HG02642 (cell line): ENCODE results near the gene CCDC188.
A peak's percentile ranks its signal among the peaks of the same experiment; 100 is the strongest.

Experiments used
- ATAC-seq: cut with Tn5 transposase; IDR thresholded peaks from one replicate; pipeline ENCODE4 v1.9.1; 2021; ENCODE audit warnings: mild to moderate bottlenecking; ENCODE audit not compliant: unreplicated experiment, poor library complexity

CCDC188 gene

GRCh38 chr22:20137671-20138416 is 13.0 kb downstream of the CCDC188 start:
- ATAC-seq = no peak

- no peak for ATAC-seq
Observed at GRCh38 chr22:20137113-20137512, 13.7 kb downstream of the CCDC188 start.

DNA sequence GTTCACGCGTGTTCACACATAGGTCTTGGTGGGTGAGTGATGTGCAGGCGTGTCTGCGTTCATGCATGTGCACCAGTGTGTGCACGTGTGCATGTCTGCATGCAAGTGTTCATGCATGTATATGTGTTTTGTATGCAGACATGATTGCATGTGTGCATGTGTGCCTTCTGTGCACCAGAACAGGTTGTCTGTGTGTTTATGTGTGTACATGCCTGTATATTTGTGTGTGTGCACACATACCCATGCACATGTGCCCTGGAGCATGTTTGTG is 14.3 kb downstream of the CCDC188 start:
- no peak for ATAC-seq

DNA sequence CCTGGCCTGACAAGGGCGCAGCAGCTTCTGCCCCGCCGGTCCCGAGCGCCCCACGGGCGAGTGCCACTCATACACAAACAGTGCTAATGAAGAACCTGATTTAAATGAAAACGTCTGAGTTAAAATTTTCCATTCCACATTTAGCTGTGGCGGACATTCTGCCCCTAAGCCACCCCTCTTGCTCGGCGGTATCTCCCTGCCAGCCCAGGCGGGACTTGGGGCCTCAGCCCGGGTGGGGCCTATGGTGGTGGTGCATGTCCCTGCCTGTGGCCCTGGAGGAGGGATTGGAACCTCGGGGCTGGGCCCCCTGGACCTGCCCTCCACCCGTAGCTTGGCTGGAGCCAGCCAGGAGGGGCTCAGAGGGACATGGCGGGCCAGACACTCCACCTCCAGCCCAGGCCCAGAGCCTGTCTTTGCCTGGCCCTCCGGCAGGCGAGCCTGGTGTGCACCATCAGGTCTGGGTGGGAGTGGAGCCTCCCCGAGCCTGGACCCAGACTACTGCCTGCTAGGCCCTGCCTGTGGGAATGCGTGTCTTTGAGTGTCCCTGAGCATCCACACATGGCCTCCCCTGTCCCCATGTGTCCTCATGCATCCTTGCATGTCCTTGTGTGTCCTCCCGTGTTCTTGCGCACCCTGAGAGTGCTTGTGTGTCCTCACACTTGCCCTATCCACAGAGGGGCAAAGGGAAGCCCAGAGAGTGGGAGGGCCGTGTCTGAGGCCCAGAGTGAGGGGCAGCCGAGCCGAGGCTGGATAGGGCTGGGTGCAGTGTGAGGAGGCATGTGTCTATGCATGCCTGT is 14.9 kb downstream of the CCDC188 start:
- ATAC-seq = no peak

DNA sequence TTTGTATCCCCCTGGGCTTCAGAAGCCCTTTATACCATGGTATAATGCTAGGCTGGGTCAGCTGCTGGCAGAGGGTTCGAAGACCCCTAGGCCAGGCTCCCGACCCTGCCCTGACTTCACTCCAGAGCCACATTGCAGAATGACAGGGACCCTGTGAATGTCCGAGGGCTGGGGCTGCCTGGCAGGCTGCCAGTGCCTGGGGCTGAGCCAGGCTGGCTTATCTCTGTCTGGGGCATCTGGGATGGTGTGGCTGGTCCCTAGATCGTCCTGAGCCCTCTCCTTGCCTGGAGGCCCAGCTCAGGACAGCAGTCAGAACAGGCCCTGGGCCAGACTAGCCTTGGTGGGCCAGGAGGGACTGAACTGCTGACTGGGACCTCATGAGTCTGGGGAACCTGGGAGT is 15.6 kb downstream of the CCDC188 start:
- no peak for ATAC-seq

DNA sequence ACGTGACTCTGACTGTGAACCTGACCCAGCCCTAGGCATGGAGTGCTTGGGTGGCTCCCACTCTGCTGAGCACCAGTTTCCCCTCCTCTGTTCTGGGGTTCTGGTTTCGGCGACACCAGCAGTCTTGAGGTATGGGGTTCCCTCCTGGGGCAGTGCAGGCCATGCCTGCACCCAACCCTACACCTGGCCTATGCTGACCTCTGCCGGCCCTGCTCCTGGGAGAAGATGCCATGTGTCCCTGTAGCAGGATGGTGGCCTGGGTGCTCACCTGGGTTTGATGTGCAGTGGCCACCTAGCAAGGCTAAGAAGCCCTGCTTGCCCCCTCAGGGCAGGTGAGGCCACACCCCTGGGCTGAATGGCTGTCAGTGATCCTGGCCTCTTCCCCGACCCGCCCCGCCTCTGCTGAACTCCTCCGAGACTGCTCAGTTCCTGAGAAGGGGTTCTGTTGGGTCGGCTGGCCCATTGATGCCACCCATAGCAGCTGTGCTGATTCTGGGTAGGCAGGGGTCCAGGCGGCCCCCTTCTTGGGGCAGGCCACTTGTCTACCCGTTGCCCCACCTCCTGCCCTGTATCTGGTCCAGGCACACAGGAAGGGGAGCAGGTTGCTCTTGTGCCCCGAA is 16.8 kb downstream of the CCDC188 start:
- ATAC-seq = no peak

DNA sequence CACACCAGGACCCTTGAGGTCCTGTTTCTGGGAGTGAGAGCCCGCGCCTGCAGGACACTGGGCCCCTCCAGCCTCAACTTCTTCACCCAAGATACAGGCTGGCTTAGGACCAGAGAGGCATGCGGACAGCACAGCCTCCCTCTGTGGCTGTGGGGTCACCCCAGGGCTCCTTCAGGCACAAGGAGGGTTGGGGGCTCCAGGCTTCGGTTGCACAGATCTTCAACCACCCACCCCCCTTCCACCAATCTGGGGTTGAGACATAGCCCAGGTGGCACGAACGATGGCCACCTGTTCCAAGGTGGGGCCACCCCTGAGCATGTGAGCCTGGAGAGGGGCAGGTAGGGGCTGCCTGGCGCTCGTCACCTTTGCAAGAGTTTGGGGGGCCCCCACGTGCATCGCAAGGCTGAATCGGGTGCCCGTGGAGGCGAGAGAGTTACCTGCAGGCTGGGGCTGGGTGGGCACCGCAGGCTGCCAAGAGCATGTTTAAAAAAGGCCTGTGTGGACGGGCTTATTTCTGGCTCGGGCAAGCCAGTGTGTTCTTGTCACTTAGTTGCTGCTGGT is 18.1 kb downstream of the CCDC188 start:
- ATAC-seq = no peak

DNA sequence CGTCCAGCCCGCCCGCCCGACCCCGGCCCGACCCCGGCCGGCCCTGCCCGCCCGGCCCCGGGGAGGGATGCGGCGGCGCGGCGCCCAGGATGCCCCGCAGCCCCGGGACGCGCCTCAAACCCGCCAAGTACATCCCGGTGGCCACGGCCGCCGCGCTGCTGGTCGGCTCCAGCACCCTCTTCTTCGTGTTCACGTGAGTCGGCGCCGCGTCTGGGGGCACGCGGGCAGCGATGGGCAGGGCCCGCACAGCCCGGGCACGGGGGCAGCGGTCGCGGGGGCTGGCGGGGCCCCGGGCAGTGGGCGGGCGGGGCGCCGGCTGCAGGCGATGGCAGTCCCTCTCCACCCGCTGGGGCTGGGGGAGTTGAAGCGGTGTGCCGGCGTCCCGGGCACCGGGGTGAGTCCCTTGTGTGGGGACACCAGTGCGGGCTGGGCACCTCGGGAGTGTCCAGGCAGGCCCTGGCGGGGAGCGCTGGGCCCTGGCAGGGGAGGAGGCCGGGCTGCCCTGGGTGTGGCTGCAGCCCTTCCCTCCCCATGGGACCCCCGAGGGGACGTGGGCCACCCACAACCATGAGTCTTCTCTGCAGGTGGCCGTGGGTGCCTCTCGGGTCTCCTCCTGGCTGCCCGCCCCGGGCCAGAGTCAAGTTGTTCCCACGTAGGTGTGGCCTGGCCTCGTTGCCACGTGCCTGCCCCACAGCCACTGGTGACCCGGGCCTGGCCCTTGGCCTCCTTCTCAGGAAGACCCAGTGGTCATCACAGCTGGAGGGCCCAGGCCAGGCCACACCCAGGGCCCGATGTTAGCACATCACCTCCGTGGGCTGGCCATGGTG is 18.8 kb downstream of the CCDC188 start:
- peak; percentile 4 for ATAC-seq

- ATAC-seq = peak; percentile 47
Observed at GRCh38 chr22:20131597-20131858, 19.3 kb downstream of the CCDC188 start, which contains the start of gene ZDHHC8. TSS of gene ZDHHC8 (plus strand) at chr22:20131804. CDS start at chr22:20131948, 144 bp downstream.

GRCh38 chr22:20130731-20131596 is 19.9 kb downstream of the CCDC188 start:
- ATAC-seq = peak; percentile 61

DNA sequence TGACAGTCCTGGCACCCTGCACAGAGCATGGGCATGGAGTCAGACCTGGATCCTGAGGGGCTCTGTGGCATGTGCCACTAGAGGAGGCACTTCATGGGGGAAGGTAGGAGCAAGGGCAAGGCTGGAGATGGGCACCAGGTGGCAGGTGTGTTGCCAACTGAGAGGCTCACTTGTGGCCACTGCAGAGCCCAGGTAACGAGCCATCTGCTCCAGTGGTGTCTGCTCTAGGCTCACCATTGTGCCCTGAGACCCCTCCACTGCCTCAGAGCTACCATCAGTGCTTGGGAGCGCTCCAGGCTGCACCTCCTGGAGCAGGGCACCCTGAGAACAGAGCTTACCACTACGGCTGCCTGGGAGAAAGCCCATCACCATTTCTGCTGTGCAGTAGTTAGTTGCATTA is 20.5 kb downstream of the CCDC188 start:
- ATAC-seq = no peak

- no peak for ATAC-seq
Observed at GRCh38 chr22:20129747-20130014, 21.2 kb downstream of the CCDC188 start.

DNA sequence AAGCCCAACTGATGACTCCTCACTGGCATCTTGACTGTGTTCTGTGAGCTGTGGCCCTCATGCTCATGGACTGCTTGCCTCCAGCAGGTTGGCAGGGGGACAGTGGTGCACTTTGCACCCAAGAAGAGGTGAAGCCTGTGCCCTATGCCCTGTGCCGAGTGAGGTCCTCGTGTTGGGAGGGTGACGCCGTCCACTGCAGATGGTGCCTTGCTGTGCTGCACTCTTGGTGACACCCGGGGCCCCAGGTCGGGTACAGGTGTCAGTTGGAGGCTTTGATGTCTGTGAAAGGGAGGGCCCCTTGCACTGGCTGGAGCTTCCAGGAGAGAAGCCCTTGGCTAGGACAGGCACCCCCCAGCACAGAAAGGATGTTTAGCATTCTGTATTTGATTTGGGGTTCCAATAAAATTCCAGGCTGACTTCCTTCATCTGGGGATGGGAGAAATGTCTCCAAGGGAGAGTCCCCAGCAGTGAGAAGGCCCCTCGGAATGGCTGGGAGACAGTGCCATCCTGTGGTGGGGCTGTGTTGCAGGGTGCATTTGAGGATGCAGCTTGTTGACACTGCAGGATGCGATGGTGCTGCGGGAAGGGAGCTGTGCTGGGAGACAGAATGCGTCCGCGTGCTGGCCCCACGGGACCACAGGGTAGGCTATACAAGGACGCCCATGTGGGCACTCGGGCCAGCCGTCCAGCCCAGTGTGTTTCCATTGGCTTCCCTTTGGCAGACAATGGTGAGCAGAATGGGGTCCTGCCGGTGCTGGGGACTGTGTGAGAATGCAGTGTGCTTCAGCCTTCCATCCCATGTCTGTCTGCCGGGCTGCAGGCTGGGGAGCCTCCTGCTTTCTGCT is 21.7 kb downstream of the CCDC188 start:
- ATAC-seq = no peak

GRCh38 chr22:20128619-20128901 is 22.3 kb downstream of the CCDC188 start:
- ATAC-seq = no peak

- no peak for ATAC-seq
Observed at GRCh38 chr22:20127869-20128618, 22.8 kb downstream of the CCDC188 start.

DNA sequence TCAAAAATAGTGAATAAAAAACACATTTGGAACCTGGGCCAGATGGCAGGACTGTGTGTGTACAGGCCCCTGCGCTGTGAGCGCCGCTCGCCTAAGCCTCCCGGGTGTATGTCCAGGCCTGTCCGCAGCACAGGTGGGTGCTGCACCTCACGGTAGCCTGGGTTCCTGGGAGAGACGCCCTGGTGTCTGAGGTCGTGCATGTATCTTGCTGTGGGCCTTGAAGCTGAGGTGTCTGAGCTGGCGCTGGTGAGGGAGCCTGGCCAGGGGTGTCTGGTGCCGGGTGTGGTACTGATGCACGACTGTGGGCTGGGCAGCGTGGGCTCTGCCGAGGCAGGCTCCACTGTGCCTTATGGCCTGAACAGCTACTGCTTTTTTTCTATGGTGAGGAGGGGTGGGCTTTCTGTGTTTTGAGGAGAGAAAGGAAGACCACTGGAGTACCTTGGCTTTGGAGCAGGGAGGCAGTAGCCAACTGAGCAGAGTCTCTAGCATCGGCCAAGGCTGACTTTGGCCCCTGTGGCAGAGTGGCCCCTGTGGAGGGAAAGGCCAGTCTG is 23.5 kb downstream of the CCDC188 start:
- ATAC-seq = no peak

DNA sequence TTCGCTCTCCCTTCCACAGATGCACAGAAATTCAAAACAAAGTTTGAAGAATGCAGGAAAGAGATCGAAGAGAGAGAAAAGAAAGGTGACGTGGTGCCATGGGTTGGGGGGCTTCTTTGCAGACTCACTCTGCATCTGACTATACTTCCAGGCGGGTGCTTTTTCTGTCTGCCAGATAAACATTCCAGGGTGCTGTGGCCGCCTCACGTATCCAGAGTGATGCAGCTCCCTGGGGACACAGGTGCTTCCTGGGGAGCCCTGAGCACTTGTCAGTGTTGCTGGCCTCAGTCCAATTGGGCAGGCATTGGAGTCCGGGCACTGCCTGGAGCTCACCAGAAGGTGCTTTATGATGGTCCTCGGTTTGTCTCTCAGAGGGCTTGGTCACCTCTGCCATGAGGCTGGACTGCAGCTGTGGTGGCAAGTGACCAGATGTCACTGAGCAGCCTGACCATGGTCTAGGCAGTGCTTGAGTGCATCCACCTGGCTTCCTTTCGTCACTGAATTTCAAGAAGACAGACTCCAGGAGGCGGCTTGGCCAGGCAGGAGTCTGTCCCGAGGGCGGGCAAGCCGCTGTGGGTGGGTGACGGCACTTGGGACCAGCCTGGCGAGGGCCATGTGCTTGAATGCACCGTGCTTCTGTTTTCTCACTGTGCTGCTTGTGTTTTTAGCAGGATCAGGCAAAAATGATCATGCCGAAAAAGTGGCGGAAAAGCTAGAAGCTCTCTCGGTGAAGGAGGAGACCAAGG is 24.4 kb downstream of the CCDC188 start:
- no peak for ATAC-seq
